AG08396 (cell line): ENCODE data around the gene PRKN.
"Not testable (repeated sequence)": the region's sequence is repeated elsewhere in the genome, so short reads cannot be mapped to it uniquely, and the experiment has no call there.

ENCODE experiments used
- DNase-seq: peaks from one replicate; pipeline ENCODE4 v3.0.0; 2012; ENCODE audit warnings: low spot score, mixed read lengths

Gene PRKN

DNA sequence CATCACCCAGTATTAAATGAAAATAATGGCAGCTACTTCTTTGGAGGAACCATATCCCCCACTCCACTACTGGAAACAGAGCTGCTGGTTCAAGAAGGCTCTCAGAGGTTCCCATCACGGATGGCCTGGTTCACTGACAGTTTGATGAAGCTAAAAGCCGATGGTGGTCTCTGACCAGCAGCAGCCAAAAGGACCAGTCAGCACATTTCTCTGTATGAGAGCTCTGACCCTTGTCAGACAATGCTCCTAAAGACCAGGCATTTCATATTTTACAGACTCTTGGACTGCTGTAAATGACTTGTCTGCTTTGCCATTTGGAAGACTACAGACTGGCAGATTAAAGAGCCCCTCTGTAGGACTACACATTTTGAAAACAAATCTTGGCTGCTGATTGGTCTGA is 16.6 kb downstream of the PRKN start:
- DNase-seq = no peak

DNA sequence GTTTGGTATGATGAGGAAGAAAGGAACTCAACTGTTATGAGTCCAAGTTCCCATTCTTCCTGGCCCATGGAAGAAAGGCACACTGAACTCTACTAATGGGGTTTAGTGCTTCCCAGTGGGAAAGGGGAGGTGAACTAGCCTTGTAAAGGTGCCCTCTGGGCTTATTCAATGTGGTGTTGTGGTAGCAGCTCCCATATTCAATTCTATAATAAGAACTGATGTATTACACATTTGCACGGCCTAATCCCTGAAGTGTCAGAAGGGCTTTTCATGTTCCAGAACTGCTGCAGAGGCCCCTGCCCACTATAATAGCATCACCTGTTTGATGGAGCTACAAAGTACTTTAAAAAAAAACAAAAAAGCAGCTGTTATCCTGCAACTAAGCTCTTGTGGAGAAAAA is 17.1 kb downstream of the PRKN start:
- no peak for DNase-seq

DNA sequence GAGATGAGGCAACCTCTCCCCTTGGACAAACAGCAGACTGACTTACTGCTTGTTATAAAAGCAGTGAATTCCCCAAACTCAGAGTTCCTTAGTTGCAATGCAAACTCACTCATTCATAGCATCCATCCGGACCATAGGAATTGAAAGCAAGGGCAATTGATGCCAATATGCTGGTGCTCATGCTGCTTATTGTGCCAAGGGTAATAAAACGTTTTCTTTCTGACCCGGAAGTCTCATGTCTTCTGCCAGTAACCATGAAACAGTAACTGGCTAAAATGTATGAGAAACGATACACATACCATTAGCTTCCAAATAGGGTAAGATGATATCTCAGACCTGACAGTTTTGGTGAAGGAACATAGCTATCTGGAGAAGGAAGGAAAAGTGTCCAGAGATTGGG is 18.1 kb downstream of the PRKN start:
- DNase-seq = no peak

DNA sequence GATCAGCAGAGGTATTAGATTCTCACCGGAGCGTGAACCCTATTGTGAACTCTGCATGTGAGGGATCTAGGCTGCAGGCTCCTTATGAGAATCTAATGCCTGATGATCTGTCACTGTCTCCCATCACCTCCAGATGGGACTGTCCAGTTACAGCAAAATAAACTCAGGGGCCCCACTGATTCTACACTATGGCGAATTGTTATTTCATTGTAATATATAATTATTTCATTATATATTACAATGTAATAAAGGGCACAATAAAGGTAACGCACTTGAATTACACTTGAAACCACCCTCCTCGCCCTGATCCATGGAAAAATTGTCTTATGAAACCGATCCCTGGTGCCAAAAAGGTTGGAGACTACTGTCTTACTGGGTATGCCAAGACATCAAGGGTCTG is 18.6 kb downstream of the PRKN start:
- DNase-seq = no peak

DNA sequence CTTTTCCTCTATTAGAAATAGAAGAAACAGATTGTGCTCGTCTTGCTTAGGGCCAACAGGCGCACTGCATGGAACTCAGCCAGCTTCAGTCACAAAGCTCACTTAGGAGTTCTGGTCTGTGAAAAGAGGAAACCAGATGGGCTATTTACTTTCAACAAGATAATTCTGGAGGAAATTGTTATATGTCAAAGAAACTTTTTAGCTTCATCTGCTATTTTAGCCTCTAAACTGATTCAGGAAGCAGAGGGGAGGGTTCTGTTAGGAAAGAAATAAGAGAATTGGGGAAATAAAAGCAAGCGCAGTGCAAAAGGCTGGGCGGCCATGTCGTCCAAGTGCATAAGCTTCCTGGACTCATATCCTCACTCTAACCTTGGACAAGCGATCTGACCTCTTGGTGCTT is 21.3 kb downstream of the PRKN start:
- DNase-seq = no peak

DNA sequence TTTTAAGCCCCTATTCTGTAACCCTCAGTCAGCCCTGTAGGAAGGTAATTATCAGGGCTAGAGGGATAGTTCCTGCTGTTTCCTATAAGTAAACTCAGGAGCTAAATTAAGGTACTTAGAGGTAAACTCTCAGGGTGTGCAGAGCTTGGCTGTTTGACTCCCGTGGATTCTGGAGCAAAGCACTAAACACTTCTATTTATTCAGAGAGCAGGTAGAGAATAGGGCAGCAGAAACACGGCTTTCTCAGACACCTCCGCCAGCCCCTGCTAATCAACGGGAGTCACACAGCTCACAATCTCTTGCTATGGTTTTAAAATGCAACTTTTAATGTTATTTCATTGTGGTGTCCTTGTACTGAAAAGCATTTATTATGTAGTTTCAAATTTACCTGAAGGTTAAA is 21.8 kb downstream of the PRKN start:
- DNase-seq = no peak

DNA sequence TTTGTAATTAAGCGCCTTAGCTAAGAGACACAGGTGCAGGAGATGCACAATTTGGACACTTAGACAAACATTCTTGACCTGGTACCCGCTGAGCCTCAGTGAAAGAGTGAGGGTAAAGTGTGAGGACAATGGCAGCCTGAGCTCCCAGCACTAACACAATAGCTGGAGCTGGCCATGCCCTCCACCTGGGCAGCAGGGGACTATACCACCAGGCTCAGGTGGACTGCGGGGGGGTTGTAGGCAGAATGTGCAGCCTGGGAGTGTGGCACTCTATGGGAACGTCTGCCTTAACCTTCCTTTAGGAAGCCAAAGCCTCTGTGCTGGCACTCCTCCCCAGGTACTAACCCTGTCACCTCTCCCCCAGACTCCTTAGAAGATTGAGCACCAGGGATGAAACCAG is 23.6 kb downstream of the PRKN start:
- DNase-seq = no peak

DNA sequence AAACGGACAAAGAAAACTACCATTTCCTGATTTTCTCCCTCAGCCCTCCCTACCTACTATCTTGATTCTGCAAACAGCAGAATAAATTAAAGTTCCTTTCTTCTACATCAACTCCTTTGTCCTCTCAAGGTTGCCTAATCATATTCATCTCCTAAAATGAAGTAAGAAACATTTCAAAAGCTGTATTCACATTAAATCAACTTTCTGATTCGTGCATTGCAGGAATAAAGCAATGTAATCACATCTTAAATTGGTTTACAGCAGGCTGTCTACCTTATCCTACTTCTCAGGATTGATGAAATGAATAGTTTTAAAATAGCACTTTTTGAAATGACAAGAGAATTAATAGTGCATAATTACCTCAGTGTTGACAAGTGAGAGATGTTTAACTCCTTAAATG is 25.1 kb downstream of the PRKN start:
- DNase-seq = no peak

DNA sequence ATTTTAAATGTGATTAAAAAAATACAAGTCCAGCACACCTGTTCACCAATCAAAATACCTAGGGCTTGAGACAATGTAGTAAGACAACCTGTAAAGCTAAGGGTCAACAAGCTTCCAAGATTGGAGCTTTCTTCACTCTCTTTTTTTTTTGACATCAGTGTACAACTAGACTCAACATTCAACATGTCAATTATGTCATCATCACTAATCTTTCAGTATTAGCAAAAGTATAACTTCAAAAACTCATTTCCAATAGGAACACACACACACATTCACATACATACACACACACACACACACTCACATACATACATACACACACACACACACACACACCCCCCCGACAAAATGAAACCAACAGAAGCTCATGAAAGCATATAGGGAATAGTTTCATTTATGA is 26.0 kb downstream of the PRKN start:
- DNase-seq = no peak

DNA sequence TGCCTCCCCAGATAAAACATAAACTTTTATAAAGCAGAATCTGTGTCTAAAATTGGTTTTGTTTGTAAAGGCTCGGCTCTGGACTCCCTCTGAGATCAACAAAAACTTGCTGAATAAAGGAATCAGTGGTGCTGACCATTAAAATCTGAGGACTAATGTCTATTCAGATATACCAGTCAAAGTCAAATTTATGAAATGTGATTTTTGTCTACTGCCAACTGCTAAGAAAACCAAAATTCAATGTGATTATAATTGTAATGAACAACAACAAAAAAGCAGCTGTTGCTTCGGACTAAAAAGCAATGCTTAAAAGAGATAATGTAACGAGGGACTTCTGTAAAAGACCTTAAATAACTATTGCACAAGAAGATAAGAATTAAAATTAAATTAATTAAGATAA is 26.6 kb downstream of the PRKN start:
- DNase-seq = no peak

DNA sequence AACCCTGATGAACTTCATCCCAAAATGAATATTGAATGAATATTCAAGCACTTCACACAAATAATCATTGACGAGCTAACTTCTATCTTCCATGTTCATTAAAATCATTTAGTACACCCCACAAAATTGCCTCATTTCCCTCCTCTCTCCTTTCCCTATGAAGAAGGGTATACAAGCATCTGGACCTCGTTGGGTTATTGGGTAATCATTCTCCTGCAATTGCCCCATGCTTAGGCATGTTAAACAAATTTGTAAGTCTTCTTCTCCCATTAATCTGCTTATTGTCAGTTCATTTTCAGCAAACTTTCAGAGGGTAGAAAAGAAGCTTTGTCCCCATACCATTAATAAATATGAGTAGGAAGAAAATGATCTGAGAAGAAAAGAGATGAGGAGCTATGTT is 27.6 kb downstream of the PRKN start:
- no peak for DNase-seq

DNA sequence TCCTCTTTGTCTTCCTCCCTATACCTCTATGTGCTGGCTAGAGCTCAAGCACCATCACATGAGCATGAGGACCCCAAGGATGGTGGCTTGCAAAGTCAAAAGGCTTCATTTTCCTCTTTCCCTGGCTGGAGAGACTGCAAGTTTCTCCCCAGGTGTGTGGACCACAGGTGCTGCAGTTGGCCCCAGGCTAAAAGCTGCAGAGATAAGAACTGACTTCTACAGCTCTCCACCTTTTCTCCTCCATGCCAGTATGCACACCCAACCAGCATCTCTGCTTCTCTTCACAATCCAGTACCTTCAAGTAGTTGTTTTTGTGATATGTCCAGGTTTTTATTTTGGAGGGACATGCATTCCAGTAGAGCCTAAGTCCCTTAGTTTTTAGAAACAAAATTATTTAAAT is 29.1 kb downstream of the PRKN start:
- DNase-seq = no peak

DNA sequence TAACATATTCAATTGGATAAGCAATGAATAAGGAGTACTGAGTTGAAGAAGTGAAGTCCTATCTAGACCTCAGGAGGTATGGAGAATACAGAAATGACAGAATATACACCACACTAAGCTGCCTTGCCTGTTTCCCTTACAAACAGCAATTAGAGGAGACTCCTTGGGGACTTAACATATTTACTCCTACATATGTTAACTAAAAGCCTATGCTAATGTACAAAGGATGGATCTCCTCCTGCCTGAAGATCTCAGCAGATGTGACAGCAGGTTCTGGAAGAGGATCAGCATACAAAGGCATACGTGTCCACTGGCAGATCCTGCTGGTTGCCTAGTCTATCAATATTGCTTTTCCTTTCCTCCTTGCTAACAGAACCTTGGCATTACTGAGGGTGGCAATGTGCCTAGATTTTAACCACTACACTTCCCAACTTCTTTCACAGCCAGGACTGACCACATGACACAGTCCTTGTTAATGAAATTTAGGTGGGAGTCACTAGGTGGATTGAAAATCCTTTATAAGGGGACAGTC is 29.6 kb downstream of the PRKN start:
- no peak for DNase-seq

DNA sequence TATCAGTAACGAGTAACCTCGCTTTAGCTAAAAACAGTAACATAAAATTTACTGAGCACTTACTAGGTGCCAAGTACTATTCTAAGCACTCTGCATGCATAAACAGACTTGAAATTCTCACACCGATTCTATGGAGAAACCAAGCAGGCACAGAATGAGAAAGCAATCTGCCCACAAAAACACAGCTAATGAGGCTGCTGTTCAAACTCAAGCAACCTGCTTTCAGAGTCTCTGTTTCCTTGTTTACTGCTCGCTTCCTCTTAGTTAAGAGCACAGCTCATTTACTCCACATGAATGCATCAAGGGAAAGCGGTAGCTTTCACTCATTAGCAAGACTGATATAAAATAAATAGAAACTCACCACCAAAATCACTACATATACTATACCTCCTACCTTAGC is 37.4 kb downstream of the PRKN start:
- no peak for DNase-seq

DNA sequence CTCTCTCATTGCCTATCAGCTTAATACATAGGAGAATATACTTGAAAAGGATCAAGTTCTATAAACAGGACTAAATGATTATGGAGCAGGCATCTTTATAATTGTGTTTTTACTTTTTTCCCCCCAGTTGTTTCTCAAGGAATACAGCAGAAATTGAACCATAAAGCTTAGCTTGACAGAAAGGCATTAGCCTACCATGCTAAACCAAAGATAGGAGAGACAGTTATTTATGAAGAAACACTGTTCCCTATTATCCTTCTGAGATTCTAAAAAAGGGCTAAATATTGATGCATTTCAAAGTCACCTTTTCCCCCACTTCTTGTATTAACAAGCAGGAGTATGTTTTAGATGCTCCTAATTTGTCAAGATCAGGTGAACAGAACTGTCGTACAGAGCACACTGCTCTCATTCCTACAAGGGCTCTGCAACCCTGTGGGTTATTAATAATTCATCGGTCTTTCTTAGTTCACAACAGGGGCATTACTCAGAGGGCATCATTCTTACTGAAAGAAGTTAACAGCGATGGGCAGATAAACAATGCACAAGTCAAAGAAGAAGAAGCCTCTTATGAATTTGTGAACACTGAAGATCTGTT is 38.7 kb downstream of the PRKN start:
- no peak for DNase-seq

DNA sequence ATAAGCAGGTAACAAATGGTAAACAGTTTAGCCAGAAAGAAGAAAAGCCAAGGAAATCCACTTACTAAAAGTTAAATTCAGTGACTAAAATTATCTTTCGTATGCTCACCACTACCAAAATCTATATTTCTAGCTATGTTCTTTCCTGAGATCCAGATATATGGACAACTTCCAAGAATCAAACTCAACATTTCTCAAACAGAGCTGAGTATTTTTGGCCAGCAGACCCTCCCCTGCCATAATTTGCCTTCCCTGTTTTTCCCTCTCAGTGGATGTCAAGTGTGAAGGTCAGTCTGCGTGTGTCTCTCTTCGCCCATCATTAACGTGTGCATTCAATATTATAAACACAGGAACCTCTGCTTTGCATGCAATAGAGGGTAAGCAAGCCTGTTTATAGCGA is 42.0 kb downstream of the PRKN start:
- no peak for DNase-seq

DNA sequence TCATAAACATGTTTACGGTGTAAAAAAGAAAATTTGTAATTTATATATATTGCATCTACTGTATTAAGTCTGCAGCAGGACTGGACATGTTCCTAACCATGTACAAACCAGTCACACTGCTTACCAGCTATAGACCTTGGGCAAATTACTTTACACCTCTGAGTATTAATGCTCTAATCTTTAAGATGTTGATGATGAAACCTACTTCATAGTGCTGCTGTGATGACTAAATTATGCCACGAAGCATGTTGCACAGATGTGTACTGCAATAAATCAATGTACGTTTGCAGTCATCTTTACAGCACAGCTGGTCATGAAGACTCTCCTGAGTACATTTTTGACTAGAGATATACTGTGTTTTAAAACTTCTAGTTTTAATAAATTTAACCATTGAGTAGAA is 42.6 kb downstream of the PRKN start:
- DNase-seq = no peak

DNA sequence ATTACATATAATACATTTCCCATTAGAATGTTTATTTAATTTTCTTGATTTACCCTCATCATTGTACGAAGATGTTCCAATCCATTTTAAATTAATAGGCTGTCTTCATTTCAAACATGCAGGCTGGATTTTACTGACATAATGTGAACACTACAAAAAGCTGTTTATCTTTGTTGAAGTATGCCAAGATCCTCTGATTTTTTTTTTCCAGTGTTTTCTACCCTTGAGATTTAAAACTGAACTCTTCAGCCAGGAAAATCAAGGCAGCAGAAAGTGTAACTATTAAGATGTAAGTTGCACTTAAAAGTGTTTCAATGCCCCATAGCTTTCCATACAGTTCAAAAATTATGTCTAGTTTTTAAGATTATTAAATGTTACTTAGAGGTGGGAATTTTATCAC is 43.5 kb downstream of the PRKN start:
- DNase-seq = no peak

DNA sequence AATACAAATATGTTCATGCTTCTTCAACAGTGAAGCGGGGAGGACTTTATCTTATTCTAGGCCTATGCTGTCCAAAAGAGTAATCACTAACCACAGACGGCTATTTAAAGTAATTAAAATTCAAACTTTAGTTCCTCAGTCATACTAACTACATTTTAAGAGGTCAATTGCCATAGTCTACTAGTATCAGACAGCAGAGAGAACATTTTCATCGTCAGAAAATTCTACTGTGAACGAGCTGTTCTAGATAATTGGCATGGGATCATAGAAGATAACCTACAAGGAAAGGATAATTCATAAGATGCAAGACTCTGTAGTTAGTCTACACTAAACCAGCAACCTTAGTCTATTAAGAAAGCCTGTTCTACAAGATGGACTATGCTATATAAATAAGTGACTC is 44.4 kb downstream of the PRKN start:
- DNase-seq = no peak

DNA sequence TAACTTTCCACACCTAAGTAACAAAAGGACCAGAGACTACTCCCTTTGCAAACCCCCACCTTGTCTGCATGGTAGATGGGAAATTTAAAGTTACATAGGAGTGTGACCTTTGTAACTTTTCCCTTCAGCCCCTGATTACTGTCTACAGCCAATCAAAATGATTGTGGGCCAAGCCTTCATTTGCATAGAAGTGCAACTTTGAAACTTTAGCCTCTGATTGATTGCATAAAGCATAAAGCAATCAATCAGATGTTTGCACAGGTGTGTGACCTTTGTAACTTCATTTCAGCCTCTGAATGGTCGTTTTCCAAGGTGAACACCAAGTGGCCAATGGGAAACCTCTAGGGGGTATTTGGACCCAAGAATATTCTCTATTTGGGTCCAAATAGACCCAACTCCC is 46.1 kb downstream of the PRKN start:
- DNase-seq = no peak

DNA sequence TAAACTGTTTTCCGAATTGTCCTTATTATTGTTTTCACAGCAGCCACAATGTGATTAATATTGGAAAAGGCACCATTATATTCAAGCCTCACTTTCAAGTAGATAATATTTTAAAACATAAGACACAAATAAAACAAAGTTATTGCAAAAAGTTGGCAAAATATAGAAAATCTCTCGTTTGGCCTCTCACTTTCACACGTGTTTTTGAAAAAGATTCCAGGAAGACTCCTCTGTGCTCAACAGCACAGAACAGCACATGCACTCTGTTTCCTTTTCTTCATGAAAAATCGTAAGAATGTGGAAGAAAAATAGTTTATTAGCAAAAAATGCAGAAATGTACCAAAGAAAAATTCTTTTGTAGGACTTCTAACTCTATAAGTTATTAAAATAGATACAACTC is 46.7 kb downstream of the PRKN start:
- no peak for DNase-seq

DNA sequence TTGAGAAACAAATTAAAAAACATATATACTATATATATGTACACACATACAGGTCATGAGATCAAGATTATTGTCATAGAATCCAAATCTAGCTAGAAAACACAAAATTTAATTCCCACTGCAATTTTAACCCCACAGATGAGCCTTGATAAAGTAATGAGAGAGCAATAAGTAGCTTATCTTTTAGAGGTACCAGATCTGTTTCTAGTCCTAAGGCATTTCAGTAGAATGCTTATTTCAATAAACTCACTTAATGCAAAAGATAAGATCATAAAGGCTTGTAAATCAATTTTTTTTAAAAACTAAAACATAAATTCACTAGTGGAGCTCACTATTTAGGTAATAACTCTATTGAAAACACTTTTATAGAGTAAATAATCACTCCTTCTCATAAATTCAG is 47.2 kb downstream of the PRKN start:
- DNase-seq = no peak

DNA sequence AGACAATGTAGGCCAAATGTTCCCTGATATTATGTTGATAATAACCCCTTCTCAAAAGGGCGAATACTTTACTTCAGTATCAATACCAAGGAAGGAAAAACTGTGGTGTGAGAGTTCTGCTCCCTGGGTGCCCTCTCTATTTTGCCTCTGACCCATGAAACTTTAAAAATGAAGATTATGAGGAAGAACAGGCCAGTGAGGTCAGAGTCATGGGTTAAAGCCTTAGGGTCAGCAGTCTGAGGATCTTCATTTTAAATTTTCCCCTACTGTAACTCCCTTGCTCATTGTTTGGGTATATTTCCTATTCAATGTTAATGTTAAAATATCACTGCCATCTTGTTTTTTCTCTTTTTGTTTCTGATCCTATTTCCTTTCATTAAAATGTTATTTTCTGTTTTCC is 47.9 kb downstream of the PRKN start:
- no peak for DNase-seq

DNA sequence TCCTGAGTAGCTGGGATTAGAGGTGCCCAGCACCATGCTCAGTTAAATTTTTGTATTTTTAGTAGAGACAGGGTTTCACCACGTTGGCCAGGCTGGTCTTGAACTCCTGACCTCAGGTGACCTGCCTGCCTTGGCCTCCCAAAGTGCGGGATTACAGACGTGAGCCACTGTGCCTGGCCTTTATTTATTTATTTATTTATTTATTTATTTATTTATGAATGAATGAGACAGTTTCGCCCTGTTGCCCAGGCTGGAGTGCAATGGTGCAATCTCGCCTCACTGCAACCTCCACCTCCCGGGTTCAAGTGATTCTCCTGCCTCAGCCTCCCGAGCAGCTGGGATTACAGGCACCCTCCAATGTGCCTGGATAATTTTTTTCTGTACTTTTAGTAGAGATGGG is 48.7 kb downstream of the PRKN start:
- DNase-seq = not testable (repeated sequence)

DNA sequence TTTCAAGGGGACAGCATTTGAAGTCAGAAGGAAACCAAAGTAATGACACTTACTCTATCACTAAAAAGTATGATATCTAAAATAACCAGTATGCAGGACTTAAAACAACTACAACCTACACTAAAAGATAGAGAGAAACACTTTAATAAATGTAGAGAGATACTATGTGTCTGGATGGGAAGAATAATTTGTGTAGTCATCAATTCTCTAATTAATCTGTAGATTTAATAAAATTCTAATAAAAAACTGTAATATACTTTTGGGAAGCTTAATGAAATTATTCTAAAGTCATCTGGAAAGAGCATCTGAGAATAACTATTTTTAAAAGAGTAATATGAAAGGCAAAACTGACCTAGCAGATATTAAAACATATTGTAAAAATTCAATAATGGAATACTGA is 52.1 kb downstream of the PRKN start:
- no peak for DNase-seq
